ENCODE measurements around the gene LSM4. TPM values are rescaled to one million over a fixed set of nuclear protein-coding genes. Genes with fewer than 3 reads are reported as not detected.
A peak's percentile ranks its signal among the peaks of the same experiment; 100 is the strongest.

The LSM4 gene
- polyA plus RNA-seq, 1 experiment, result 69.3 TPM

- H3K27ac ChIP-seq (ENCODE audit: low read depth, low read length), result peak overlapping the region; percentile 94
- ChIA-PET POLR2A (interaction anchor here (0.5 to 4.4 kb wide), 11 partner anchors 10 to 98 kb away, joined by 3 to 130 read pairs (median 5); partner anchors contain the start of genes GDF15, JUND, LSM4 and MPV17L2), CTCF (interaction anchor here (4.0 kb wide), 1 partner anchor 13 kb away, joined by 32 read pairs; no protein-coding TSS in a partner anchor)
- H3K9me3 ChIP-seq (ENCODE audit: control insufficient read depth, insufficient read depth, low read length), result no peaks in the 10 kb centered on the region
- TF ChIP-seq CTCF (IDR thresholded peaks at IDR 0.05; ENCODE audit: low read depth, low read length), result no peak
- DNase-seq (ENCODE audit: low read depth, low spot score), result no peak
- H3K4me3 ChIP-seq (ENCODE audit: low read depth, low read length), result peak overlapping the region; percentile 69
- no peaks in the 10 kb centered on the region for H3K27me3 ChIP-seq (ENCODE audit: control insufficient read depth, insufficient read depth, low read length)
Measured at GRCh38 chr19:18291590-18292461, 31.1 kb downstream of the LSM4 start.

- Histone ChIP-seq H3K9me3 (ENCODE audit: control insufficient read depth, insufficient read depth, low read length) (no peaks in the 10 kb centered on the region), H3K4me3 (ENCODE audit: low read depth, low read length) (peak overlapping the region; percentile 69), H3K27me3 (ENCODE audit: control insufficient read depth, insufficient read depth, low read length) (no peaks in the 10 kb centered on the region), H3K27ac (ENCODE audit: low read depth, low read length) (no peak overlapping the region)
- ChIA-PET CTCF (interaction anchor here (4.0 kb wide), 1 partner anchor 12 kb away, joined by 32 read pairs; no protein-coding TSS in a partner anchor), POLR2A (interaction anchor here (0.6 to 4.4 kb wide), 5 partner anchors 10 to 392 kb away, joined by 3 to 130 read pairs (median 4); partner anchors contain the start of genes JUND and LSM4)
- no peak for TF ChIP-seq CTCF (IDR thresholded peaks at IDR 0.05; ENCODE audit: low read depth, low read length)
- no peak for DNase-seq (ENCODE audit: low read depth, low spot score)
Measured at GRCh38 chr19:18291019-18291524, 31.8 kb downstream of the LSM4 start.

DNA sequence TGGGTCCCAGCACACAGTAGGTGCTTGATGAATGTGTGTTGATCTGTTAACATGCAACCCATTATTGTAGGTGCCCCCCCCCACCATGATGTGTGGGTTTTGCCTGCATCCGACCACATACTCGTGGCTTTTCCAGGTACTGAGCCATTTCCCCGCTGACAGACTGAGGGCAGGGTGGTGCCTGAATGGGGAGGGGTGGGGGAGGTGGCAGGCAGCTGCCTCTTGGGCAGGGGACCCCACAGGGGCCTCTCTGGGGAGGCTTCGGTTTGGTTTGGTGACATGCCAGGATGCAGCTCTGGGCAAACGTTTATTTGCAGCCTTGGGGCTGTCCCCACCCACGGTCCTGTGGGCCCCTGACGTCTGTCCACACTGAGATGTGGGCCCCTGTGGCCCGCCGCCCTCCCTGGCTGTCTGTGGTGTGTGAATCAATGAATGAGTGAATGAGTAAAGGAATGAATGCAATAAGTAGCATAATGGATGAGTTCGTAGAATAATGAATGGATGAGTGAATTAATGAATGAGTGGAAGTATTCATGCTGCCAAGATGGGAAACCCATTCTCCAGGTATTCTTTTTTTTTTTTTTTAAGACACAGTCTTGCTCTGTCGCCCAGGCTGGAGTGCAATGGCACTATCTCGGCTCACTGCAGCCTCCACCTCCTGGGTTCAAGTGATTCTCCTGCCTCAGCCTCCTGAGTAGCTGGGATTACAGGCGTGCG is 32.4 kb downstream of the LSM4 start:
- no peak for TF ChIP-seq CTCF (IDR thresholded peaks at IDR 0.05; ENCODE audit: low read depth, low read length)
- Histone ChIP-seq H3K27me3 (ENCODE audit: control insufficient read depth, insufficient read depth, low read length) (no peaks in the 10 kb centered on the region), H3K9me3 (ENCODE audit: control insufficient read depth, insufficient read depth, low read length) (no peaks in the 10 kb centered on the region), H3K27ac (ENCODE audit: low read depth, low read length) (no peak overlapping the region), H3K4me3 (ENCODE audit: low read depth, low read length) (no peak overlapping the region)
- POLR2A ChIA-PET, result interaction anchor here (0.6 to 4.4 kb wide), 3 partner anchors 10 to 392 kb away, joined by 4 to 130 read pairs (median 16); partner anchors contain the start of genes JUND and LSM4
- CTCF ChIA-PET, result no interaction called here
- no peak for DNase-seq (ENCODE audit: low read depth, low spot score)

GRCh38 chr19:18289471-18290301 is 33.2 kb downstream of the LSM4 start:
- DNase-seq (ENCODE audit: low read depth, low spot score), result no peak
- ChIA-PET POLR2A (interaction anchor here (0.6 to 4.4 kb wide), 4 partner anchors 9 to 160 kb away, joined by 7 to 130 read pairs (median 10); partner anchors contain the start of gene JUND), CTCF (interaction anchor here (0.6 kb wide), 1 partner anchor 10 kb away, joined by 3 read pairs; no protein-coding TSS in a partner anchor)
- no peak for TF ChIP-seq CTCF (IDR thresholded peaks at IDR 0.05; ENCODE audit: low read depth, low read length)
- Histone ChIP-seq H3K27me3 (ENCODE audit: control insufficient read depth, insufficient read depth, low read length) (no peaks in the 10 kb centered on the region), H3K9me3 (ENCODE audit: control insufficient read depth, insufficient read depth, low read length) (no peaks in the 10 kb centered on the region), H3K4me3 (ENCODE audit: low read depth, low read length) (no peak overlapping the region), H3K27ac (ENCODE audit: low read depth, low read length) (no peak overlapping the region)

All from AG04450 (cell line).